Neuron (in vitro differentiated cells): Measurements from ENCODE around the gene RIPK3.
"Not testable (repeated sequence)": the region's sequence is repeated elsewhere in the genome, so short reads cannot be mapped to it uniquely, and the experiment has no call there.

Source experiments
- H2AFZ ChIP-seq: one replicate; pipeline ENCODE4 v1.6.1; 2013; ENCODE audit warnings: low read depth, mild to moderate bottlenecking, inconsistent platforms, low read length, moderate library complexity
- H3K27me3 ChIP-seq: one replicate; pipeline ENCODE4 v1.6.1; 2013; ENCODE audit warnings: low read length; ENCODE audit not compliant: insufficient read depth
- H3K36me3 ChIP-seq: one replicate; pipeline ENCODE4 v1.6.1; 2013; ENCODE audit warnings: low read length; ENCODE audit not compliant: insufficient read depth
- H3K4me1 ChIP-seq: one replicate; pipeline ENCODE4 v1.6.1; 2013; ENCODE audit warnings: low read length; ENCODE audit not compliant: insufficient read depth
- H3K4me3 ChIP-seq: 2 replicates; pipeline ENCODE4 v1.5.1; 2013; ENCODE audit warnings: mild to moderate bottlenecking, low read length, moderate library complexity
- H3K9me3 ChIP-seq: one replicate; pipeline ENCODE4 v1.6.1; 2013; ENCODE audit warnings: low read length

RIPK3 gene

GRCh38 chr14:24330973-24331674 lies 8.7 kb downstream of the RIPK3 start:
- H3K4me1 ChIP-seq: peaks cover 6% of the 10 kb centered on the region
- no peak overlapping the region for H2AFZ ChIP-seq
- no peaks in the 10 kb centered on the region for H3K9me3 ChIP-seq
- no peak overlapping the region for H3K4me3 ChIP-seq
- peaks cover 65% of the 10 kb centered on the region for H3K27me3 ChIP-seq
- H3K36me3 ChIP-seq: no peaks in the 10 kb centered on the region

- Histone ChIP-seq H3K36me3 (no peaks in the 10 kb centered on the region), H3K4me1 (peaks cover 4% of the 10 kb centered on the region), H3K27me3 (peaks cover 51% of the 10 kb centered on the region), H3K4me3 (no peak overlapping the region), H3K9me3 (no peaks in the 10 kb centered on the region), H2AFZ (no peak overlapping the region)
Observed at GRCh38 chr14:24329736-24330135, 10.1 kb downstream of the RIPK3 start.

- no peaks in the 10 kb centered on the region for H3K9me3 ChIP-seq
- H3K36me3 ChIP-seq: no peaks in the 10 kb centered on the region
- no peak overlapping the region for H2AFZ ChIP-seq
- no peak overlapping the region for H3K4me3 ChIP-seq
- peaks cover 2% of the 10 kb centered on the region for H3K4me1 ChIP-seq
- peaks cover 46% of the 10 kb centered on the region for H3K27me3 ChIP-seq
Observed at GRCh38 chr14:24329073-24329663, 10.6 kb downstream of the RIPK3 start.

GRCh38 chr14:24327914-24328313 lies 11.9 kb downstream of the RIPK3 start:
- H3K36me3 ChIP-seq, H3K9me3 ChIP-seq, H3K4me1 ChIP-seq, H3K4me3 ChIP-seq, H2AFZ ChIP-seq: not testable (repeated sequence)
- H3K27me3 ChIP-seq: peaks cover 37% of the 10 kb centered on the region

- Histone ChIP-seq H3K36me3 (no peaks in the 10 kb centered on the region), H3K4me3 (no peak overlapping the region), H3K27me3 (peaks cover 31% of the 10 kb centered on the region), H3K4me1 (peaks cover under 1% of the 10 kb centered on the region), H3K9me3 (no peaks in the 10 kb centered on the region), H2AFZ (no peak overlapping the region)
Observed at GRCh38 chr14:24327303-24327702, 12.5 kb downstream of the RIPK3 start.

GRCh38 chr14:24325963-24326362 lies 13.8 kb downstream of the RIPK3 start:
- Histone ChIP-seq H3K4me3 (no peak overlapping the region), H2AFZ (no peak overlapping the region), H3K4me1 (no peaks in the 10 kb centered on the region), H3K36me3 (no peaks in the 10 kb centered on the region), H3K27me3 (peaks cover 19% of the 10 kb centered on the region), H3K9me3 (no peaks in the 10 kb centered on the region)

GRCh38 chr14:24325041-24325530 lies 14.7 kb downstream of the RIPK3 start:
- Histone ChIP-seq H3K27me3 (peaks cover 15% of the 10 kb centered on the region), H3K4me3 (no peak overlapping the region), H2AFZ (no peak overlapping the region), H3K36me3 (no peaks in the 10 kb centered on the region), H3K9me3 (no peaks in the 10 kb centered on the region), H3K4me1 (no peaks in the 10 kb centered on the region)

- H3K27me3 ChIP-seq: peaks cover 13% of the 10 kb centered on the region
- H3K4me3 ChIP-seq: no peak overlapping the region
- no peak overlapping the region for H2AFZ ChIP-seq
- no peaks in the 10 kb centered on the region for H3K4me1 ChIP-seq
- no peaks in the 10 kb centered on the region for H3K9me3 ChIP-seq
- no peaks in the 10 kb centered on the region for H3K36me3 ChIP-seq
Observed at GRCh38 chr14:24324024-24324423, 15.8 kb downstream of the RIPK3 start.

- Histone ChIP-seq H2AFZ (no peak overlapping the region), H3K4me1 (no peaks in the 10 kb centered on the region), H3K36me3 (no peaks in the 10 kb centered on the region), H3K4me3 (no peak overlapping the region), H3K27me3 (peaks cover 9% of the 10 kb centered on the region), H3K9me3 (no peaks in the 10 kb centered on the region)
Observed at GRCh38 chr14:24323341-24323740, 16.4 kb downstream of the RIPK3 start.

- Histone ChIP-seq H3K36me3 (no peaks in the 10 kb centered on the region), H3K4me1 (no peaks in the 10 kb centered on the region), H3K27me3 (peaks cover 9% of the 10 kb centered on the region), H2AFZ (no peak overlapping the region), H3K9me3 (no peaks in the 10 kb centered on the region), H3K4me3 (no peak overlapping the region)
Observed at GRCh38 chr14:24322672-24323071, 17.1 kb downstream of the RIPK3 start.

GRCh38 chr14:24321212-24321975 lies 18.4 kb downstream of the RIPK3 start:
- peaks cover 9% of the 10 kb centered on the region for H3K27me3 ChIP-seq

GRCh38 chr14:24317141-24317928 lies 22.5 kb downstream of the RIPK3 start:
- Histone ChIP-seq H3K27me3 (peaks cover 6% of the 10 kb centered on the region), H3K4me3 (no peak overlapping the region), H3K36me3 (no peaks in the 10 kb centered on the region)

More at GRCh38 chr14:24321212-24321975, 18.4 kb downstream of the RIPK3 start:
- Histone ChIP-seq H3K36me3 (no peaks in the 10 kb centered on the region), H3K4me3 (no peak overlapping the region), H2AFZ (no peak overlapping the region), H3K9me3 (no peaks in the 10 kb centered on the region), H3K4me1 (no peaks in the 10 kb centered on the region)

GRCh38 chr14:24316597-24316950 lies 23.2 kb downstream of the RIPK3 start:
- H2AFZ ChIP-seq: no peak overlapping the region
- no peaks in the 10 kb centered on the region for H3K4me1 ChIP-seq
- H3K4me3 ChIP-seq: no peak overlapping the region
- no peaks in the 10 kb centered on the region for H3K9me3 ChIP-seq
- peaks cover 6% of the 10 kb centered on the region for H3K27me3 ChIP-seq
- H3K36me3 ChIP-seq: peaks cover 3% of the 10 kb centered on the region

More at GRCh38 chr14:24317141-24317928, 22.5 kb downstream of the RIPK3 start:
- H3K4me1 ChIP-seq: no peaks in the 10 kb centered on the region
- no peak overlapping the region for H2AFZ ChIP-seq
- H3K9me3 ChIP-seq: no peaks in the 10 kb centered on the region
